GM21423 (cell line): ENCODE results near the gene PLAC1.

Experiments
- ATAC-seq: cut with Tn5 transposase; IDR thresholded peaks from one replicate; pipeline ENCODE4 v1.9.1; 2021; ENCODE audit warnings: mild to moderate bottlenecking, moderate library complexity; ENCODE audit not compliant: unreplicated experiment

Gene PLAC1, protein sequence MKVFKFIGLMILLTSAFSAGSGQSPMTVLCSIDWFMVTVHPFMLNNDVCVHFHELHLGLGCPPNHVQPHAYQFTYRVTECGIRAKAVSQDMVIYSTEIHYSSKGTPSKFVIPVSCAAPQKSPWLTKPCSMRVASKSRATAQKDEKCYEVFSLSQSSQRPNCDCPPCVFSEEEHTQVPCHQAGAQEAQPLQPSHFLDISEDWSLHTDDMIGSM

DNA sequence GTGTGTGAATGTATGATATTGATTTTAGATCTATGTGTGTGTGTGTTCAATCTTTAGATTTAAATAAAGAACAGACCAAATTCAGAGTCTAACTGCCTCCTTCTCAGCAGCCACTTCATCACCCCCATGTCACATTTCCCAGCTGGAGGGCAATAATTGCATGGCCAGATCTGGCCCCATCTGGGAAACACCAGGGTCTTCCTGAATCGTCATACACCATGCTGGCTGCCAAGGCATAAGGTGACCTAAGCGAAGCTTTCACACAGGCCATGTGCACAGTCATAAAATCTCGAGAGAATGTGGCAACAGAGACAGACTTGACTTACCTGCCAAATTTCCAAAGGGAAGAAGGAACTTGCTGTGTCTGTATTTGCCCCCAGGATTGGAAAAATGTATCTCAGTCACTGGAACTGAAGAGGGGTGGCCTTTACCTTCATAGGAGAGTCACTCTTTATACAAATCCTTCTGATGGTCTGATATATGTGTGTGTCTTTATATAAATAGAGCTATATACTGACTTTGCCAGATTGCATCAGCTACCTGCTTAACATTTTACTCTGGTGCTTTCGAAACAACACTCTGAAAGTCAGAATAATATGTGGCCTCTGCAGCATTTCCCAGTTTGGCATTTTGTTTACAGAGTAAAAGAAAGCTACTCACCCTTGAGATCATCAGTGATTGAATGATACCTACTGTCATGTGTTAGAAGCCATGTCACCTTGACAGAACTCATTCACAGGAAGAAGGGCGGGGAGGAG lies at the start of gene PLAC1:
Gene PLAC1, minus strand, starts transcription at position 470 of the 758 bp plus-strand sequence. CDS start 91,789 bp downstream, outside the sequence.
- ATAC-seq: no peak

DNA sequence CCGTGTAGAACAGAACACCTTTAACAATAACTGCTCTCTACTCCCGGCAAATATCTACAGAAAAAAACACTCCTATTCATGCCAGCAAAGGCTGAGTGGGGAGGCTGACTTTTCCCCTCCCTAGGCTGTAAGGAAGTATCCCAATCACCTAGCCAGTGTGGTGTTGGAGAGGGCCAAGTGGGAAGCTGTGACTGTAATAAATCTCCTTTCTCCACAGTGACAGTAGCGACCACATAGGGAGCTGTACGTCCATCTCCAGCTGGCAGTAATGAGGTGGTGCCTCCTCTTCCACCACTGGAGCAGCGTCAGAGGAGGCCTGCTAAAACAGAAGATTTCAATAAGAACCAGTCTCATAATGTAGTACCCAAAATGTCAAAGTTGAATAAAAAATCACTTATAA lies 47.9 kb upstream of the PLAC1 start:
- ATAC-seq: no peak

DNA sequence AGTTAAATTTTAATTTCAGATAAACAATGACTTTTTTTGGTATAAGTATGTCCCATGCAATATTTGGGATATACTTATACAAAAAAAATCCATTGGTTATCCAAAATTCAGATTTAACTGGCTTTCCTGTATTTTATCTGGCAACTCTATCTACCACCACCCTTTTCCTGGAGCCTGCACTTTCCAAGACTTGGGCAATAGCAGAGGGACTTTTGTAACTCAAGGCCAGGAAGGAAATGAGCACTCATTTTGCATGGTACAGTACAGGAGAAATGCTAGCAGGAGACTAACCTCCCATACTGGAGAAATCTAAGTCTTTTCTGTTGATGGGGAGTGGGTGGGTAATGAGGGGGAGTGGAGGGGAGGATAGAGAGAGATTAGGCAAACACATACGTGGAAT lies 37.7 kb upstream of the PLAC1 start:
- no peak for ATAC-seq

DNA sequence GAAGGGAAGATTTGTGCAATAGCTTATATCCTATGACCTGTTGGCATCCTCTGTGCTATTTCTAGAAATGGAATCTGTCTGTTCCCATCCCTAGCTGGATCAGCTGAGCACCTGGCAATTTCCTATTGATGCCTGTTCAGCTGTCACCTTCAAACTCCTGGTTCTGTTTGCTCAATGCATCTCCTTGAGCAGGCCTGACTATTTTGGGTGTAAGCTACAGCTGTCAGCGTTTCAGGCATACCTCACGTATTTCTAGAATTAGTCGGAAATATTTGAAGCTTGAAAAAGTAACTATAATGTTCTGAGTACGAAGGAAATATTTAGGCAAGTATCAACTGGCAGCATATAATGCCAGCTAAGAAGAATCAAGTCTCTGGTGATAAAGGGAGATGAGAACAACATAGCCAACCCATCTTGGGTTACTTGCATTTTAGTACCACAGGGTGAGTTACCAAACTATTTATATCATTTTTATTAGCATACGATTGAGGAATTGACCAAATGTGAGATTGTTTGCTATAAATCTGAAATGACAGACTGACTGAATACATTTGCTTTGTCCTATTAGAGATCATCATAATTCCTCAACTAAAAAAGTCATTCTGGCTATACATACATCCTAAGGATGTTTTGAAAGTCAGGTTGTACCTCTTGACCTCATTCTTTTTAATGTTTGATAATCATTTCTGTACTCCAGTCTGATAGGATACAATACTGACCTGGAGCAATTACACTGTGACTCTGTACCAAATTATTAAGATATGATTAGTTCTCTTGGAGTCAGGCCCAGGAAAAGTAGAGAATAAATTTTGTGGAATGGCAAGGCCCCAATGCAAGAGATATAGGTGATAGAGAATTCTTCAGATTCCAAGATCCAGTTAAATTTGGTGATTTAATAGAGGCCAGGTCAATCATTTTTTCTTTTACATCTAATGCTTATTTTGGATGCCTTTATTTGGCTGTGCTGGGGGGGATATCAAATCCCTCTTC lies 36.4 kb upstream of the PLAC1 start:
- no peak for ATAC-seq

DNA sequence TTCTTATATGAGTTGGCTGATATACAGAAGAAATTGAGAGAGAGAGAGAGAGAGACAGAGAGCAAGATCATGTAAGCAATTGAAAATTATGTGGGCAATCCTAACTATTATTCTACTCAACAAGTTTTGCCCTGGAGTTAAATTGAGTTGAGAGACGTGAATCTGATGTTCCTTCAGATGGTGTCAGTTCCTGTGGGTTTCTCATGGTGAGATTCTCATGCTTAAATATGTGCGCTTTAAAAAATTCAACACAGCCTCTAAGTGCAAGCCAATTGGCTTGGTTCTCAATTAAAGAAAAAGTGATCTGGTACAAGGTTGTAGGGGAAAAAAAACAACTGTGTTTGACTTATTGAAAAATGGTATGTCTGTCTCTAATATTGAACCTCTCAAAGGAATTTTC lies 35.4 kb upstream of the PLAC1 start:
- no peak for ATAC-seq

DNA sequence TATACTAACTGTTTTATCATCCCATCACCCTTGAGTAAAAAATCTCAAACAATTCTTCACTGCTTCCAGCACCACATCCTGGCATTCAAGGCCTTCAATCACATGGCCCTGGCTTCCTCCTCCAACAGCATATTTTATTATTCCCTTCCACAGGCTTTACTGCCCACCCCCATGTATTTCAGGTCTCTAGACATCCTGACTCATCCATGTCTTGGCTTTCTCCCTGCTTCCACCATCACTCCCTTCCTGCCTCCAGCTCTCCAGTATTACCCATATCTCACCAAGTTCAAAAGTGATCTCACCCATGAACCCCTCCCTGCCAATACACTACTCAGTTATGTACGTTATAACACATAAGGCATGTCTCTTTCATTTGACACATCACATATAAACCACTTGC lies 34.7 kb upstream of the PLAC1 start:
- no peak for ATAC-seq

DNA sequence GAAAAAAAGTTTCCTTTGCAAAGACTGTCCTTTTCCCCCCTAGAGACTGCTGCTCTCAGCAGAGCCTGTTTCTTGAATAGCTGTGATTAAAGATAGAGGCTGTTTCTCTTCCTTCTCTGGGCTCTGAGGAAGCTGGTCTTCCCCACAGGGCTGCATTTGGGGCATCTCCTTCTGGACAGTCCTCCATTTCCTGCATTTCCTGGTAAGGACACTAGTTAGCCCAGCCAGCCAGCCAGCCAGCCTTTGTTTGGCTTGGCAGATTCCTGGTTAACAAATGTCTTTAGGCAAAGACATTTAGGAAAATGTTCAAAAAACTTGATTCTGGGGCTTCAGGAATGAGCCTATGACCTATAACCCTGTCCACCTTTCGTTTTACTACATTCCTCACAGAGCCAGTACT lies 34.0 kb upstream of the PLAC1 start:
- ATAC-seq: no peak

DNA sequence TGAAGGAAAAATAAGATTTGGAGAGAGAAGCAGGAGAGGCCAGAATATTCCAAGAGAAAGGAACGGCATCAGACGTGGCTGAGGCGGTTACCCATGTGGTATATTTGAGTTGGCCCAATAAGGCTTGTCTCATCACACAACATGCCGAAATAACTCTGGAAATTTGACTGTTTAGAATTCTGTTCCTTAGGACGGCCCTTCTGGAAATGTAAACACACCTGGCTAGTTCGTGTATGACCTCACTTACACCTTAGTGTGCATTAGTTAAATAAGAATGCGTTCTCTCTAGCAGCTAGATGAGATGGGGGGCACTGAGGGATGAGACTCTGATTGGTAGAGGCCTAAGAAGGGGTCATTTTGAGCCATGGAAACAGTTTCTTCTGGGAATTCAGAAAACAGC lies 33.2 kb upstream of the PLAC1 start:
- ATAC-seq: no peak

DNA sequence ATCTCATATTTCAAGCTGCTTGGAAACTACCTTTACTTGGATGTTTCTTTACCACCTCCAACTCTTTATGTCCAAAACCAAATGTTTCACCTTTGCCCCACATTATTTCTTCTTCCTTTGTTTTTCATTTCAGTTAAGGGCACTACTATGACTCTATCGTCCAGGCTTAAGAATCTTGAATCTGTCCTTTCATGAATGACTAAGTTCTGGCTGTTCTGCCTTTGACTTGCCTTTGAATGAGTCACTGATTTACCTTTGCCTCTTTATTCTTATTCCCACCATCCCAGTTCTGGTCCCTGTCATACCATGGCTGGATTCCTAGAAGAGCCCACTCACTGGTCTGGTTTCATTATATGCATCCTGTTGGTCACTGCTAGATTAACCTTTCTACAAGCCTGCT lies 30.6 kb upstream of the PLAC1 start:
- ATAC-seq: no peak

DNA sequence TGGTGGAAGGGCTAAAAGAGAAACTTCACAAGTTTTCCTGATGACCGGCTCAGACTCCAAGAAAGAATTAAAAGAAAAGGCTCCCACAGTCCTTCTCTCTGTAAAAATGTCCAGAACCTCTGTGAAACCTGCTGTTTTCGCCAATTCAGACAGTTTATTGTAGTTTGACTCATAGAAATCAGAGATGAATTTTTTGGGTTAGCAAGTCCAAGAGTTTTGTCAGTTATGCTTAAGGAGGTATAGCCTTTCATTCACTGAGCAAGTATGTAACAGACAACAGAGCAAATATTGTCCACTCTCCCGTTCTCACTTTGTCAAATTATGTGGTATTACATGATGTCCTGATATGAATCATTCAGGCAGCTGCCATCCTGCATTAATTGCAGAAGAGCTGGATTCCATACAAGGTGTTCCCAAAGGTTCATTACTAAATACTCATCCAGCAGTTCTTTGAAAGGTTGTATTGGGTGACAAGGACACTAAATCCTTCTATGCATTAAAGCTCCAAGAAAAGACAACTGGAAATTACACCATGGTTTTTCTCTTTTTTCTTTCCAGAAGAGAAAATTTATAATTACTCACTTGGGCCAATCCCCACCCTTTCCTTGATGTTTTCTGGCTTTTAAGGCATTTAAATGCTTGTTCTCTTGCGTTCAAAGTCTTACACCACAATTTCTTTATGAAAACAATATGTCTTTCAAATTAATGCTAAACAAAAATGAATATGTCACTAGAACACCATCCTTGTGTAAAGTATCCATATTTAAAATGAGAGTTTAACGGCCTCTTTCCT lies 30.0 kb upstream of the PLAC1 start:
- ATAC-seq: no peak

DNA sequence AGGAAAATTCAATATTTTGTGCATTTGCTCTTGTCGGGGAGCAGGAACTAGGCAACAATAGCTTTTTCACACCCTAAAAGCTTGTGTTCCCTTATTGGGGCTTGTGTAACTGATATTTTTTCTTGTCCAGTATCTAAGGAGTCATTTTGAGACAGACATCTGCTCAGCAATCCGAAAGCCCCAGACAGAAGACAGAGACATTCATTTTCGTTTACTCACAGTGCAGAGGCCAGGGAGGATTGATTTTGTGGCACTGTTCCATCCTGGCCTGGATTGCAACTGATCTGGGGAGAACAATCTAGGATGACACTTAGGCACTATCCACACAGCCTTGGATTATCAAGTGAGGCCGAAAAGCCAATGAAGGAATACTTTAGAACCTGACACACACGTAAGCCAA lies 27.4 kb upstream of the PLAC1 start:
- ATAC-seq: no peak

DNA sequence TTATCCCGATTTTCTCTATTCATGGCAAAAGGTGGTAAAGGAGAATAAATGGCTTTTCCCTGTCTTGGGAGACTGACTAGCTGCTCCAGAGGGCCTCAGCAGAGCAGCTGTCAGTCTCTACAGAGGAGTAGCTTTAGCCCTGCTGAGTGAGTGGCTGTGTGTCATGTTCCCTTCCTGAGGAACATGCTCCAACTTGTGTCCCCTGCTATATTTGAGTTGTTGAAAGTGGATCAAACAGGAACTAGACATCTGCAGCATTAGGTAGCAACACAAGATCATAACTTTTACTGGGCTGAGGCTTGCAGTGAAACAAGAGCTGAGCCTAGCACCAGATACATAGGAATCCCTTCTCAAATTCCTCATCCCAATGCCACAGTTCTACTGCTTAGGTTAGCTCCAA lies 26.7 kb upstream of the PLAC1 start:
- ATAC-seq: no peak

DNA sequence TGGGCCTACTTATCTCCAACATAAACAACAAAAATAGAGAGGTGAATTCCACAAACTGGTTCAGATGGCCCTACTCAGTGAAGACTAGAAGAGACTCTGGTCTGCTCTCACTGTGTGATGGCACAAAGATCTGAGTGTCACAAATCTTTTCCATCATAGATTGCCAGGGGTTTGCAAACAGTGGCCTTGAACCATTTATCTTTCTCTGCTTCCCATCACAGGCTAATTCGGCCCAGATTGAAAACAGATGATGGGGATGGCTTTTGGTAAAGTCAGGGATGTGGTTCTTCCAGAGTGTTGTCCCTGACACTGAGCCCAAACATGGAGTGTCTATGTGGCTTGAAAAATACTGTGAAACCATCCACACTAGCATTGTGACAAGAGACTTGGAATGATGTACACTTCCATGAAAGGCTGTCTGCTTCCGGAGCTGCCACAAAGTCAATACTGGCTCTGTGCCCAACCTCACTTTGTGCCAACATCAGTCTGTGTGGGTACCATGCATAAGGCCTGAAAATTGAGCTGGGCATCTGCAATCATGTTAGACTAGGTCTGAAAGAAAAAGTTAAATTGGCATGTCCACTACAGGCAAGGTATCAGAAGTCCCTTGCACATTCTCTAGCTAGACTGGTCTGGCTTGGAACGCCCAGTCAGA lies 25.2 kb upstream of the PLAC1 start:
- ATAC-seq: no peak

DNA sequence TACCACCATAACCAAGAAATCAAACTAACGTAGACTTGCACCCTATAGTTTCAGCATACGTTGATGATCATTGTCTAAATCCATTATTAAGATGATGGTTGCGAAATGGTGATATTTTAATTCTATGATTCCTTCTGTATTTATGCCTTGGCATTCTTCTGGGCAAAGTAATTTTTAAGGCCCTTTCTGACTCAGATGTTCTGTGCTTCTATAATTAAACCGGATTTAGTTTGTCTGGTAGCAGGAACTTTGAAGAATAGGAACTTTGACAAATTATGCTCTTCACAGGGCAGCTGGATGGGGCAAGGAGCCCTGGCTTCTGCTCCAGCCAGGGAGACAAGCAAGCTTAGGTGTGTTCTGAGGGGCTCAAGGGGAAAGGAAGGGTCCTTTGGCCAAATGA lies 23.8 kb upstream of the PLAC1 start:
- ATAC-seq: no peak

DNA sequence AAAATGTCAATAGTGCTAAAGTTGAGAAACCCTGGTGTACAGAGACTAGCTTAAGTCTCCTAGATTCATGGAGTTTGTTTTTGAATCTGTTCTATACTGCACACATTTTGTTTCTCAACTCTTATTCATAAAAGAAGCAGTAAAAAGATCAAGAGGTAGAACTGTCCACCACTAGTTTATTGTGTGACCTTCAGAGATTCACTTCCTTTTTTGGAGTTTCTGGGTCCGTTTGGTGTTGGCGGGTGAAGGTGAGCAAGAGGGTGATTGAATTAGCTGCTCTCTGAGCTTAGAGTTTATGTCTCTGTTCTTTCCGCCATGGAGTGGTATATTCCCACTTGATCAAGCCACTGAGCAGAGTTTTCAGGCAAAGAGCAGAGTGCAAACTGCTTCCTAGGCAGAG lies 21.4 kb upstream of the PLAC1 start:
- no peak for ATAC-seq

DNA sequence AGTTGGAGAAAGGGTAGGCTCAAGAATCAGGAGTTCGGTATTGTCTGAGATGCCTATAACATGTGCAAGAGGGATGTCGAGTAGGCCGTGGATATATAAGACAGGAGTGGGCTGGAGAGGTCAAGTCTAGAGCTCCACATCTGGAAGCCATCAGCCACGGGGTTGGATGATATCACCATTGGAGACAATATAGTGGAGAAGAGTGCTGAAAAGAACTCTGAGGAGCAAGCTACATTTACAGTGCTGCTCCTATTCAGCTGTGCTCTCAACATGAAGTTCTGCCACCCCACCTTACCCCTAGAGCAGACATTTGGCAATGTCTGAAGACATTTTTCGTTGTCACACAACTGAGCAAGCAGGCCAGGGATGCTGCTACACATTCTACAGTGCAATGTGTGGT lies 20.9 kb upstream of the PLAC1 start:
- no peak for ATAC-seq

DNA sequence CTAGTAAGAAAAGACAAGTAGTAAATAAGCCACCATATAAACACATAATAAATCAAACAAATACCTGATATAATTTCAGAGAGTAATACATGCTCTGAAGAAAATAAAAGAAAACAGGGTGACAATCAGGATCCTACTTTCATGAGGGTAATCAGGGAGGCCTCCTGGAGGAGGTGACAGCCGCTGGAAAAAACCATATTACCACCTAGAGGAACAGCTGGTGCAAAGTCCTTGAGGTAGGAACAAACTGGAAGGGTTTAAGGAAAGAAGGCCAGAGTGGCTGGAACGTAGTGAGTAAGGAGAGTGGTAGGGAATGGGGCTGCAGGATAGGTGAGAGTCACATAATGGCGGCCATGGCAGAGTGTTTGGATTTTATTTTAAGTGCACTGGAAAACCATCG lies 19.1 kb upstream of the PLAC1 start:
- no peak for ATAC-seq

DNA sequence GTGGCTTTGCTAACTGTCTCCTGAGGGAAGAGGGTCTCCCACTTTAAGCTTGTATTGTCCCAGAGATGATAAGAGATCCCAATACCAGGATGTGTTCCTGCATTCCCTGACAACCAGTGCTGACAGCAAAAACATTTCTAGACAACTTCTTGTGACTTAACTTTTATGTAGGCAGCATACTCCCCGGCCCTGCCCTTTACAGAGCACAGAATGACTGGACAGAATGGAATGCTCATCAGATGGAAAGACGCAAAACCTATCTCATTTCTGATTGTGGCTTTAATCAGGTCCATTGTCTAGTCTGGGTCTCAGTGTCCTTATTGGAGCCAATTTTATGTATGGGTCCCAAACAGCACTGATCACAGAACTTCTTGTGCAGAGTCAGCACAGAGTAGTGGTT lies 18.2 kb upstream of the PLAC1 start:
- ATAC-seq: no peak

DNA sequence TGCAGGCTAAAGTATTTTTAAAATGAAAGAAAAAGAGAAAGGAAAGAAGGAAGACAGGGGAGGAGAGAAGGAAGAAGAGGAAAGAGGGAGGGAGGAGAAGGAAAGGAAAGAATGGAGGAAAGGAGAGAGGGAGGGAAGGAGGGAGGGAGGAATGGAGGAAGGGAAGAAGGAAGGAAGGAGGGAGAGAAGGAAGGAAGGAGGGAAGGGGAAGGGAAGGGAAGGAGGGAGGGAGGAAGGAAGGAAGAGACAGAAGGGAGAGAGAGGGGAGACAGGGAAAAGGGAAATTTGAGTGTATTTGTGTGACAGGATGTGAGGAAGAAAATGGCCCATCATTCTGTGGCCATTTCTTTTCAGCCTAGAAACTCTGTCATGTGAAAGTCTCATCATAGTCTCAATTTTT lies 14.9 kb upstream of the PLAC1 start:
- ATAC-seq: no peak

DNA sequence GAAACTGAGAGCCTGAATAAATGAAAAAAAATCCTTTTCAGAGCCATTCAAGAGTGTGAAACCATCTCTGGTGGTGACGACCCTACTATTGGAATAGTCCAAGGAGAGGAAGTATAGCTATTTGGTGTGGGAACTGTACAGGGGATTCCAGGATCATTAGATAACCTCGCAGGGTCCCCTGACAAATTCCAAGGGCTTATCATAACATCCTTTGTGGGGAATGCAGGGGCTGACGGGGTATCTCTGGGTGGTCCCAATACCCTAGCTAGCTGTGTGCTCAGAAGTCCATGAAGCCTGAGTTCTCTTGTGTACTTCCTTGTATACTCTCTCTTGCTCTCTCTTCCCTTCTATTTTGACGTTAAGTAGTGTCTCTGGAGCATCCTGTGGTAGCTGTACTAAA lies 13.8 kb upstream of the PLAC1 start:
- ATAC-seq: no peak
